Osteoblast (primary cell): ENCODE results near the gene PLXNA2. TPM values are rescaled to one million over a fixed set of nuclear protein-coding genes. Genes with fewer than 3 reads are reported as not detected.

Source experiments
- DNase-seq: peaks from one replicate; pipeline ENCODE4 v3.0.0; 2011; ENCODE audit warnings: low spot score, mixed read lengths; ENCODE audit not compliant: insufficient read length; ENCODE audit errors: missing footprints
- H2AFZ ChIP-seq: 2 replicates; pipeline ENCODE4 v1.6.0; 2011; ENCODE audit warnings: mild to moderate bottlenecking, low read length
- H3K27ac ChIP-seq: 2 replicates; pipeline ENCODE4 v1.5.1; 2011; ENCODE audit warnings: mild to moderate bottlenecking, low read depth, low read length, moderate library complexity
- H3K27me3 ChIP-seq: 2 replicates; pipeline ENCODE4 v1.6.0; 2012; ENCODE audit warnings: mild to moderate bottlenecking, control low read depth, inconsistent platforms, low read length, moderate library complexity; ENCODE audit not compliant: insufficient read depth
- H3K36me3 ChIP-seq: 2 replicates; pipeline ENCODE4 v1.5.1; 2011; ENCODE audit warnings: mild to moderate bottlenecking, low read length, control low read depth, moderate library complexity; ENCODE audit not compliant: insufficient read depth
- H3K4me1 ChIP-seq: 2 replicates; pipeline ENCODE4 v1.5.1; 2011; ENCODE audit warnings: mild to moderate bottlenecking, low read length, control low read depth, moderate library complexity; ENCODE audit not compliant: insufficient read depth
- H3K4me2 ChIP-seq: 2 replicates; pipeline ENCODE4 v1.6.0; 2011; ENCODE audit warnings: mild to moderate bottlenecking, low read length; ENCODE audit not compliant: insufficient read depth
- H3K4me3 ChIP-seq: fragments of 200-600 bp; sonication (generic); 3 replicates; pipeline ENCODE4 v1.5.1; 2012; ENCODE audit warnings: mild to moderate bottlenecking, low read length, inconsistent platforms; ENCODE audit not compliant: insufficient read depth
- H3K79me2 ChIP-seq: 2 replicates; pipeline ENCODE4 v1.6.0; 2012; ENCODE audit warnings: mild to moderate bottlenecking, low read length, control low read depth, inconsistent platforms; ENCODE audit not compliant: insufficient read depth
- H3K9me3 ChIP-seq: 2 replicates; pipeline ENCODE4 v1.5.1; 2011; ENCODE audit warnings: low read depth, low read length, control low read depth
- H4K20me1 ChIP-seq: 2 replicates; pipeline ENCODE4 v1.6.0; 2012; ENCODE audit warnings: mild to moderate bottlenecking, low read length, control low read depth; ENCODE audit not compliant: insufficient read depth
- total RNA-seq: library from RNA; depleted of rRNA; stranded (reverse); fragments of >200 nt; gene quantifications from 2 replicates; pipeline ENCODE4 v1.2.3, GENCODE V29; 2012
- TF ChIP-seq, protein P1 (sequence below): IDR thresholded peaks from 2 replicates; pipeline ENCODE4 v1.5.1; 2011; ENCODE audit warnings: mild to moderate bottlenecking, low read depth, low read length, moderate library complexity; ENCODE audit errors: extremely low read depth

Gene PLXNA2
- total RNA-seq: 2.7 and 3.3 TPM in 2 replicates

- H3K36me3 ChIP-seq: no peaks in the 10 kb centered on the region
- peak within 1 kb of the TSS; percentile 49 for H3K27ac ChIP-seq
- peaks cover 15% of the 10 kb centered on the region for H3K79me2 ChIP-seq
- peaks cover 10% of the 10 kb centered on the region for H3K4me1 ChIP-seq
- peak within 1 kb of the TSS; percentile 84 for H3K4me3 ChIP-seq
- peaks cover 10% of the 10 kb centered on the region for H4K20me1 ChIP-seq
- H2AFZ ChIP-seq: peak within 1 kb of the TSS; percentile 84
- peak; percentile 91 for DNase-seq
- peak within 1 kb of the TSS; percentile 73 for H3K4me2 ChIP-seq
- no peaks in the 10 kb centered on the region for H3K9me3 ChIP-seq
- H3K27me3 ChIP-seq: peaks cover 4% of the 10 kb centered on the region
- TF ChIP-seq, protein P1, sequence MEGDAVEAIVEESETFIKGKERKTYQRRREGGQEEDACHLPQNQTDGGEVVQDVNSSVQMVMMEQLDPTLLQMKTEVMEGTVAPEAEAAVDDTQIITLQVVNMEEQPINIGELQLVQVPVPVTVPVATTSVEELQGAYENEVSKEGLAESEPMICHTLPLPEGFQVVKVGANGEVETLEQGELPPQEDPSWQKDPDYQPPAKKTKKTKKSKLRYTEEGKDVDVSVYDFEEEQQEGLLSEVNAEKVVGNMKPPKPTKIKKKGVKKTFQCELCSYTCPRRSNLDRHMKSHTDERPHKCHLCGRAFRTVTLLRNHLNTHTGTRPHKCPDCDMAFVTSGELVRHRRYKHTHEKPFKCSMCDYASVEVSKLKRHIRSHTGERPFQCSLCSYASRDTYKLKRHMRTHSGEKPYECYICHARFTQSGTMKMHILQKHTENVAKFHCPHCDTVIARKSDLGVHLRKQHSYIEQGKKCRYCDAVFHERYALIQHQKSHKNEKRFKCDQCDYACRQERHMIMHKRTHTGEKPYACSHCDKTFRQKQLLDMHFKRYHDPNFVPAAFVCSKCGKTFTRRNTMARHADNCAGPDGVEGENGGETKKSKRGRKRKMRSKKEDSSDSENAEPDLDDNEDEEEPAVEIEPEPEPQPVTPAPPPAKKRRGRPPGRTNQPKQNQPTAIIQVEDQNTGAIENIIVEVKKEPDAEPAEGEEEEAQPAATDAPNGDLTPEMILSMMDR: no peak
These were observed at the start of gene PLXNA2 for GRCh38 chr1:208243967-208244916. TSS of gene PLXNA2 (minus strand) at chr1:208244384. CDS start at chr1:208217922, 26,462 bp downstream.

GRCh38 chr1:208292908-208293307, 48.7 kb upstream of the PLXNA2 start:
- DNase-seq: no peak
- Histone ChIP-seq H3K27me3 (no peaks in the 10 kb centered on the region), H3K36me3 (no peaks in the 10 kb centered on the region), H4K20me1 (no peaks in the 10 kb centered on the region), H3K27ac (no peak overlapping the region), H3K4me3 (no peak overlapping the region), H3K4me2 (no peak overlapping the region), H3K4me1 (no peaks in the 10 kb centered on the region), H2AFZ (no peak overlapping the region), H3K9me3 (no peaks in the 10 kb centered on the region), H3K79me2 (no peaks in the 10 kb centered on the region)
- TF ChIP-seq, protein P1: no peak

DNA sequence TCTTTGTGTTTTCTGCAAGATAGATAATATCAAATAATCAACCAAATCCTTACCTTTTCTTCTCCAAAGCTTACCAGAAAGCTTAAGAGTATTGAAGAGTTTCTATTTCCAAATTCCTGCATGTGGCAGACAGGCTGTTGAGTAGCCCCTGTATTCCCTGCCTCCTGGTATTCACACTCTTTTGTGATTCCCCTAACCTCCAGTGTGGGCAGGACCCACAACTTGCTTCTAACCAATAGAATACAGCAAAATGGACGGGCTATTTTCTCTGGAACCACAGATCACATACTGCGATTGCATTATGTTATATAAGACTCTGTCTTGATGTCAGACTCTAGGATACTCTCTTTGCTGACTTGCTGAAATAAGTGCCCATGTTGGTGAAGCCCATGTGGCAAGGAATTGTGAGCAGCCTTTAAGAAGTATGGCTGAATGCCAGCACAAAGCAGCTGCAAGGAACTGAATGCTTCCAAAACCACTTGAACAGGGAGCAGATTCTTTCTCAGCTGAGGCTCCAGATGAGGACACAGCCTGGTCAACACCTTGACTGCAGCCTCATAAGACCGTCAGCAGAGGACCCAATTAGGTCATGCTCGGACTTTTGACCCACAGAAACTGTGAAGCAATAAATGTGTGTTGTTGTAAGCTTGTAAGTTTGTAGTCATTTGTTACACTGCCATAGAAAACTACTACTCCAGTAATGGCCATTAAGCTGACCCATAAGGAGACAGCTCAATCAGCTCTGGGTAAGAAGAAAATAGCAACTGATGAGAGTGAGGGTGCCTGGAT, 47.9 kb upstream of the PLXNA2 start:
- H3K79me2 ChIP-seq: no peaks in the 10 kb centered on the region
- no peaks in the 10 kb centered on the region for H3K36me3 ChIP-seq
- no peak overlapping the region for H3K4me3 ChIP-seq
- TF ChIP-seq, protein P1: no peak
- H2AFZ ChIP-seq: no peak overlapping the region
- H3K9me3 ChIP-seq: no peaks in the 10 kb centered on the region
- no peak for DNase-seq
- no peaks in the 10 kb centered on the region for H3K4me1 ChIP-seq
- no peaks in the 10 kb centered on the region for H4K20me1 ChIP-seq
- no peak overlapping the region for H3K4me2 ChIP-seq
- no peak overlapping the region for H3K27ac ChIP-seq
- no peaks in the 10 kb centered on the region for H3K27me3 ChIP-seq

DNA sequence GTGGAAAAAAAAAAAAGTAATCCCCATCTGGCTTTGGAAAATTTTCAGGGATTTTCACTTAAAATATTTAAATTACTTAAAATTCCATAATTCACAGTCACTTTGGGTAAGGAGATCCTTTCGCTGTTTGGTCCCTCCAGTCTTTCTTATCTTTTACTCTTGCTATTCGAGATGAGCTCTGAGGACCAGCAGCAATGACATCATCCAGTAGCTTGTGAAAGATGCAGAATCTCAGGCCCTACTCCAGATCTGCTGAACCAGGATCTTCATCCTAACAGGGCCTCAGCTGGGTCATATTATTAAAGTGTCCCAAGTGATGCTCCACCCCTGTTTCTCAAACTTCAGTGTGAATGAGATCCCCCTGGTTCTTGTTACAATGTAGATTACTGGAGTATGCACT, 46.9 kb upstream of the PLXNA2 start:
- Histone ChIP-seq H3K9me3 (no peaks in the 10 kb centered on the region), H3K79me2 (no peaks in the 10 kb centered on the region), H3K36me3 (no peaks in the 10 kb centered on the region), H2AFZ (no peak overlapping the region), H3K4me2 (no peak overlapping the region), H4K20me1 (no peaks in the 10 kb centered on the region), H3K27me3 (no peaks in the 10 kb centered on the region), H3K4me3 (no peak overlapping the region), H3K27ac (no peak overlapping the region), H3K4me1 (no peaks in the 10 kb centered on the region)
- TF ChIP-seq, protein P1: no peak
- no peak for DNase-seq
